H7 (cell line): ENCODE measurements around the gene FZD8. TPM values are rescaled to one million over a fixed set of nuclear protein-coding genes. Genes with fewer than 3 reads are reported as not detected.

ENCODE experiments used
- DNase-seq: peaks from one replicate; pipeline ENCODE4 v3.0.0; 2012
- H3K27me3 ChIP-seq: 2 replicates; pipeline ENCODE4 v1.6.0; 2011; ENCODE audit warnings: mild to moderate bottlenecking, low read length; ENCODE audit not compliant: control insufficient read depth, insufficient read depth
- H3K36me3 ChIP-seq: replicated peaks from 2 replicates; pipeline ENCODE4 v1.5.1; 2011; ENCODE audit warnings: low read length; ENCODE audit not compliant: control insufficient read depth, insufficient read depth
- H3K4me3 ChIP-seq: 2 replicates; pipeline ENCODE4 v1.5.1; 2011; ENCODE audit warnings: low read depth, mild to moderate bottlenecking, control low read depth, low read length, moderate library complexity; ENCODE audit not compliant: insufficient read depth
- total RNA-seq: library from RNA; depleted of rRNA; stranded (reverse); fragments of >200 nt; shearing (Covaris generic); gene quantifications from 2 replicates; pipeline ENCODE4 v1.2.3, GENCODE V29; 2014; rRNA removed

FZD8 gene
- total RNA-seq, 1 experiment from 2014 or later = 76.2 TPM

GRCh38 chr10:35600193-35600592 is 41.9 kb downstream of the FZD8 start:
- no peak for DNase-seq

GRCh38 chr10:35598379-35598778 is 43.7 kb downstream of the FZD8 start:
- H3K4me3 ChIP-seq = no peak overlapping the region
- no peaks in the 10 kb centered on the region for H3K36me3 ChIP-seq
- no peak for DNase-seq
- no peaks in the 10 kb centered on the region for H3K27me3 ChIP-seq

More at GRCh38 chr10:35600193-35600592, 41.9 kb downstream of the FZD8 start:
- H3K4me3 ChIP-seq = no peak overlapping the region
- no peaks in the 10 kb centered on the region for H3K36me3 ChIP-seq
- H3K27me3 ChIP-seq = no peaks in the 10 kb centered on the region

GRCh38 chr10:35595106-35595505 is 47.0 kb downstream of the FZD8 start:
- H3K36me3 ChIP-seq = no peaks in the 10 kb centered on the region
- H3K27me3 ChIP-seq = no peaks in the 10 kb centered on the region
- no peak for DNase-seq
- H3K4me3 ChIP-seq = no peak overlapping the region

- Histone ChIP-seq H3K27me3 (no peaks in the 10 kb centered on the region), H3K36me3 (no peaks in the 10 kb centered on the region), H3K4me3 (no peak overlapping the region)
- peak; percentile 61 for DNase-seq
Observed at GRCh38 chr10:35594115-35595079, 47.7 kb downstream of the FZD8 start.

- no peak overlapping the region for H3K4me3 ChIP-seq
- no peaks in the 10 kb centered on the region for H3K36me3 ChIP-seq
- DNase-seq = no peak
- no peaks in the 10 kb centered on the region for H3K27me3 ChIP-seq
Observed at GRCh38 chr10:35592441-35592840, 49.7 kb downstream of the FZD8 start.

- no peaks in the 10 kb centered on the region for H3K36me3 ChIP-seq
- no peak for DNase-seq
- H3K27me3 ChIP-seq = no peaks in the 10 kb centered on the region
- H3K4me3 ChIP-seq = no peak overlapping the region
Observed at GRCh38 chr10:35588836-35589235, 53.3 kb downstream of the FZD8 start.

Other genes with a start within 250 kb of the FZD8 start
- gene GJD4, start 37.0 kb downstream of the FZD8 start, total RNA-seq = not detected in 2 replicates